ENCODE results near the gene BCL2L13.

The BCL2L13 gene

GRCh38 chr22:17592201-17592600, 46.4 kb upstream of the BCL2L13 start:
- no peaks in the 10 kb centered on the region for H4K20me1 ChIP-seq (ENCODE audit: insufficient read depth, low read length)
- H3K4me2 ChIP-seq (ENCODE audit: low read depth, low read length), result no peak overlapping the region
- no peak overlapping the region for H2AFZ ChIP-seq (ENCODE audit: low read length)
- no peak overlapping the region for H3K9ac ChIP-seq (ENCODE audit: low read length)
- H3K4me1 ChIP-seq (ENCODE audit: low read length), result peaks cover 13% of the 10 kb centered on the region
- TF ChIP-seq EZH2 (optimal IDR thresholded peaks at IDR 0.05; ENCODE audit: low read depth, low read length) (no peak), CTCF (IDR thresholded peaks at IDR 0.05; ENCODE audit: low read length) (no peak), EZH2phosphoT487 (IDR thresholded peaks at IDR 0.05; ENCODE audit: low read length) (no peak)
- H3K79me2 ChIP-seq (ENCODE audit: low read length), result peaks cover 7% of the 10 kb centered on the region
- no peak overlapping the region for H3K4me3 ChIP-seq (ENCODE audit: low read length)
- peaks cover 9% of the 10 kb centered on the region for H3F3A ChIP-seq (ENCODE audit: insufficient read depth, low read length)
- DNase-seq, result no peak
- no peaks in the 10 kb centered on the region for H3K9me3 ChIP-seq (replicated peaks; ENCODE audit: insufficient read depth, low read length)
- H3K36me3 ChIP-seq (replicated peaks; ENCODE audit: insufficient read depth, low read length), result peaks cover 1% of the 10 kb centered on the region; the same call in 1 of the 2 replicates
- H3K27me3 ChIP-seq (replicated peaks; ENCODE audit: insufficient read depth, low read length), result no peaks in the 10 kb centered on the region
- H3K27ac ChIP-seq (ENCODE audit: low read length), result no peak overlapping the region
- no peaks in the 10 kb centered on the region for H3K9me2 ChIP-seq (replicated peaks; ENCODE audit: insufficient read depth, low read length)

DNA sequence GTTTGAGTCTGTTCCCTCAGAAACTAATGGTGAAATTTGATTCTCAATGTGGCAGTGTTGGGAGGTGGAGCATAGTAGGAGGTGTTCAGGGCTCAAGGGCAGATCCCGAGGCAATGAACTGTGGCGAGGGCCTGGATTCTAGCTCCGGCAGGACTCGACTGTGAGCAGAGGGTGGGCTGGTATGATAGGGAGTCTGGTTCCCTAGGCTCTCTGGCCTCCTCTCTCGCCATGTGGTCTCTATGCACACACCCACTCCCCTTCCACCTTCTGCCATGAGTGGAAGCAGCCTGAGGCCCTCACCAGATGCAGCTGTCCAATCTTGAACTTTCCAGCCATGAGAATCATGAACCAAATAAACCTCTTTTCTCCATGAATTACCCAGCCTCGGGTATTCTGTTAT, 42.3 kb upstream of the BCL2L13 start:
- Histone ChIP-seq H3K9me3 (replicated peaks; ENCODE audit: insufficient read depth, low read length) (no peaks in the 10 kb centered on the region), H3K4me2 (ENCODE audit: low read depth, low read length) (no peak overlapping the region), H3K4me3 (ENCODE audit: low read length) (no peak overlapping the region), H3K9ac (ENCODE audit: low read length) (no peak overlapping the region), H3K4me1 (ENCODE audit: low read length) (peaks cover 13% of the 10 kb centered on the region), H3K9me2 (replicated peaks; ENCODE audit: insufficient read depth, low read length) (no peaks in the 10 kb centered on the region), H3F3A (ENCODE audit: insufficient read depth, low read length) (peaks cover 9% of the 10 kb centered on the region), H3K27ac (ENCODE audit: low read length) (no peak overlapping the region), H4K20me1 (ENCODE audit: insufficient read depth, low read length) (0 out of 2 replicates have a peak, but pooled peaks cover 4% of the 10 kb centered on the region), H3K36me3 (replicated peaks; ENCODE audit: insufficient read depth, low read length) (peaks cover 4% of the 10 kb centered on the region; the same call in 1 of the 2 replicates), H3K27me3 (replicated peaks; ENCODE audit: insufficient read depth, low read length) (no peaks in the 10 kb centered on the region), H3K79me2 (ENCODE audit: low read length) (peaks cover 11% of the 10 kb centered on the region), H2AFZ (ENCODE audit: low read length) (no peak overlapping the region)
- TF ChIP-seq EZH2 (optimal IDR thresholded peaks at IDR 0.05; ENCODE audit: low read depth, low read length) (no peak), CTCF (IDR thresholded peaks at IDR 0.05; ENCODE audit: low read length) (no peak), EZH2phosphoT487 (IDR thresholded peaks at IDR 0.05; ENCODE audit: low read length) (no peak)
- no peak for DNase-seq

DNA sequence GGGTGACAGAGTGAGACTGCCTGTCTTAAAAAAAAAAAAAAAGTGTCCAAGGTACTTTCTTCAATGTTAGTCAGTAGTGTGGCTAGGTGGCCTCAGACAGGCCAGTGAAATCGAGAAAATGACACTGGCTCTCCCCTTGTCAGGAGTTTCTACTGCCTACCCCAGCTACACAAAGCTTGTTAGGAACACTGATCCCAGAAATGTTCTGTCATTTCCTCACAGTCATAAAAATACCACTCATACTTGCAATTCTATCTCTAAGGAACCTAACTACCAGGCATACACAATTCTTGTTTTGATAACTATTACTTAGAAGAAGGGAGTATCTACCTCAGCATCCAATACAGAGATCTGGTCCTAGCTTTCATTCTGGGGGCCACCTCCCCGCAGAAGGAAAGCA, 41.3 kb upstream of the BCL2L13 start:
- no peaks in the 10 kb centered on the region for H3K27me3 ChIP-seq (replicated peaks; ENCODE audit: insufficient read depth, low read length)
- TF ChIP-seq EZH2 (optimal IDR thresholded peaks at IDR 0.05; ENCODE audit: low read depth, low read length) (no peak), EZH2phosphoT487 (IDR thresholded peaks at IDR 0.05; ENCODE audit: low read length) (no peak), CTCF (IDR thresholded peaks at IDR 0.05; ENCODE audit: low read length) (no peak)
- no peaks in the 10 kb centered on the region for H3K9me3 ChIP-seq (replicated peaks; ENCODE audit: insufficient read depth, low read length)
- H3F3A ChIP-seq (ENCODE audit: insufficient read depth, low read length), result peaks cover 9% of the 10 kb centered on the region
- H3K79me2 ChIP-seq (ENCODE audit: low read length), result peaks cover 11% of the 10 kb centered on the region
- H3K9me2 ChIP-seq (replicated peaks; ENCODE audit: insufficient read depth, low read length), result no peaks in the 10 kb centered on the region
- H3K27ac ChIP-seq (ENCODE audit: low read length), result no peak overlapping the region
- DNase-seq, result no peak
- no peak overlapping the region for H3K4me2 ChIP-seq (ENCODE audit: low read depth, low read length)
- H3K4me1 ChIP-seq (ENCODE audit: low read length), result peaks cover 13% of the 10 kb centered on the region
- H3K4me3 ChIP-seq (ENCODE audit: low read length), result no peak overlapping the region
- no peak overlapping the region for H2AFZ ChIP-seq (ENCODE audit: low read length)
- H3K9ac ChIP-seq (ENCODE audit: low read length), result no peak overlapping the region
- H3K36me3 ChIP-seq (replicated peaks; ENCODE audit: insufficient read depth, low read length), result peaks cover 4% of the 10 kb centered on the region; the same call in 1 of the 2 replicates
- 0 out of 2 replicates have a peak, but pooled peaks cover 4% of the 10 kb centered on the region for H4K20me1 ChIP-seq (ENCODE audit: insufficient read depth, low read length)

Data from MM.1S (cell line).